Tibial nerve (tissue), 4 donors: ENCODE measurements around the gene AMBP. TPM values are rescaled to one million over a fixed set of nuclear protein-coding genes. Genes with fewer than 3 reads are reported as not detected.

Experiments
- DNase-seq, 2 donors: peaks; one replicate each; pipeline ENCODE4 v3.0.0-alpha.2; 2019; ENCODE audit warnings: low spot score in 2 of 2
- H3K27ac ChIP-seq, 4 donors: fragments of 200-600 bp; sonication (generic) in 3 of 4; one replicate each; pipeline ENCODE4 v1.5.1; 2017 to 2019; ENCODE audit warnings: mild to moderate bottlenecking in 1 of 4
- H3K27me3 ChIP-seq, 2 donors: fragments of 200-600 bp; sonication (generic) in 1 of 2; one replicate each; pipeline versions ENCODE4 v1.5.1 to v1.6.0; 2017 to 2019
- H3K36me3 ChIP-seq, 3 donors: fragments of 200-600 bp; sonication (generic); one replicate each; pipeline ENCODE4 v1.5.1; 2018 to 2019
- H3K4me1 ChIP-seq, 4 donors: fragments of 200-600 bp; sonication (generic) in 3 of 4; one replicate each; pipeline ENCODE4 v1.5.1; 2017 to 2019
- H3K4me3 ChIP-seq, 4 donors: fragments of 200-600 bp; sonication (generic) in 3 of 4; one replicate each; pipeline ENCODE4 v1.5.1; 2017 to 2019; ENCODE audit warnings: mild to moderate bottlenecking in 1 of 4, moderate library complexity in 1 of 4
- H3K9me3 ChIP-seq, 4 donors: fragments of 200-600 bp; sonication (generic) in 3 of 4; one replicate each; pipeline ENCODE4 v1.5.1; 2017 to 2019
- EP300 ChIP-seq, 2 donors: sonication (generic); formaldehyde crosslinking; IDR thresholded peaks; one replicate each; pipeline ENCODE4 v1.6.1; 2017; ENCODE audit warnings: antibody characterized with exemption in 2 of 2, mild to moderate bottlenecking in 1 of 2
- POLR2A ChIP-seq, 2 donors: fragments of 450-650 bp; IDR thresholded peaks; one replicate each; pipeline ENCODE4 v1.6.1; 2017; ENCODE audit warnings: antibody characterized with exemption in 2 of 2, mild to moderate bottlenecking in 2 of 2, moderate library complexity in 2 of 2
- WGBS, 2 donors: methylation state at CpG; one replicate each; pipeline ENCODE4 v1.1.5; 2018; 5-methylcytosine and 5-hydroxymethylcytosine counted together
- total RNA-seq, 4 donors: library from RNA; depleted of rRNA; stranded (reverse); fragments of >200 nt; gene quantifications; one replicate each; pipeline ENCODE4 v1.1.0, GENCODE V29; 2016
- TF ChIP-seq, protein P1 (sequence below), 5 experiments: fragments of 200-600 bp in 3 of 5; fragments of 450-650 bp in 2 of 5; sonication (generic) in 3 of 5; IDR thresholded peaks; one replicate each; pipeline ENCODE4 v1.5.1; 2016 to 2019; ENCODE audit warnings: antibody characterized with exemption in 5 of 5, mild to moderate bottlenecking in 3 of 5, moderate library complexity in 2 of 5

AMBP gene
- total RNA-seq, 4 donors from 2014 or later = not detected

DNA sequence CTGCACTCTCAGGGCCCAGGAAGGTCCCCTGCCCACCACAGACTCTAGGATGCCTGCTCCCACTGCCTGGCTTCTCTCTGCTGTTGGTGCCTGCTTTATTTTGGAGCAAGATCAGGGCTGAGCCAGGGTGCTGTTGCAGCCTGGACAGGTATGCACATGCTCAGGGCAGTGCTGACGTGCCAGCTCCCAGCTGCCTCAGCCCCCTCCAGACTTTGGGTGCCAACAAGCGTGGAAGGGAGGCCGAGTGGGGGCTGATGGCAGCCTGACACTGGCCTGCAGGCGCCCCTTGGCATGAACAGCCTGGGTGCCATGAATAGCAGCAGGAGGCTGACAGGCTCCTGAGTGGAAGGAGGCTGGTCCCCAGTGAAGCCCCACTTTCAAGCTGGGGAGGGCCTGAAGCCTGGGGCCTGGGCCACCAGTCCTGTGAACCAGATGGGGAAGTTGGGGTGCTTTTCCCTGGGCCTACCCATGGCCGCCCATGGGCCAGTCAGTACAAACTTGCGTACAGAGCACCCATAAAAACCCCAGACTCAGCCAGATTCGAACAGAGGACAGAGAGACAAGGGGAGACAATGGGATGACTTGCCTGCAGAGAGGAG is 6.8 kb downstream of the AMBP start:
- H3K4me1 ChIP-seq = peaks cover 0 to 4% (median 0%) of the 10 kb centered on the region in 4 donors
- WGBS, 2 donors = 92 to 93% methylated on average over 3 to 7 of the region's 7 CpGs
- no peak overlapping the region for H3K27ac ChIP-seq
- peaks cover 0 to 6% of the 10 kb centered on the region in 2 donors for H3K27me3 ChIP-seq
- DNase-seq = no peak
- TF ChIP-seq POLR2A (IDR thresholded peaks at IDR 0.05) = no peak
- TF ChIP-seq, protein P1, sequence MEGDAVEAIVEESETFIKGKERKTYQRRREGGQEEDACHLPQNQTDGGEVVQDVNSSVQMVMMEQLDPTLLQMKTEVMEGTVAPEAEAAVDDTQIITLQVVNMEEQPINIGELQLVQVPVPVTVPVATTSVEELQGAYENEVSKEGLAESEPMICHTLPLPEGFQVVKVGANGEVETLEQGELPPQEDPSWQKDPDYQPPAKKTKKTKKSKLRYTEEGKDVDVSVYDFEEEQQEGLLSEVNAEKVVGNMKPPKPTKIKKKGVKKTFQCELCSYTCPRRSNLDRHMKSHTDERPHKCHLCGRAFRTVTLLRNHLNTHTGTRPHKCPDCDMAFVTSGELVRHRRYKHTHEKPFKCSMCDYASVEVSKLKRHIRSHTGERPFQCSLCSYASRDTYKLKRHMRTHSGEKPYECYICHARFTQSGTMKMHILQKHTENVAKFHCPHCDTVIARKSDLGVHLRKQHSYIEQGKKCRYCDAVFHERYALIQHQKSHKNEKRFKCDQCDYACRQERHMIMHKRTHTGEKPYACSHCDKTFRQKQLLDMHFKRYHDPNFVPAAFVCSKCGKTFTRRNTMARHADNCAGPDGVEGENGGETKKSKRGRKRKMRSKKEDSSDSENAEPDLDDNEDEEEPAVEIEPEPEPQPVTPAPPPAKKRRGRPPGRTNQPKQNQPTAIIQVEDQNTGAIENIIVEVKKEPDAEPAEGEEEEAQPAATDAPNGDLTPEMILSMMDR (IDR thresholded peaks at IDR 0.05) = no peak
- no peak for TF ChIP-seq EP300 (IDR thresholded peaks at IDR 0.05)
- peaks cover 0 to 4% (median 0%) of the 10 kb centered on the region in 4 donors for H3K9me3 ChIP-seq
- no peak overlapping the region for H3K4me3 ChIP-seq
- H3K36me3 ChIP-seq = no peaks in the 10 kb centered on the region

DNA sequence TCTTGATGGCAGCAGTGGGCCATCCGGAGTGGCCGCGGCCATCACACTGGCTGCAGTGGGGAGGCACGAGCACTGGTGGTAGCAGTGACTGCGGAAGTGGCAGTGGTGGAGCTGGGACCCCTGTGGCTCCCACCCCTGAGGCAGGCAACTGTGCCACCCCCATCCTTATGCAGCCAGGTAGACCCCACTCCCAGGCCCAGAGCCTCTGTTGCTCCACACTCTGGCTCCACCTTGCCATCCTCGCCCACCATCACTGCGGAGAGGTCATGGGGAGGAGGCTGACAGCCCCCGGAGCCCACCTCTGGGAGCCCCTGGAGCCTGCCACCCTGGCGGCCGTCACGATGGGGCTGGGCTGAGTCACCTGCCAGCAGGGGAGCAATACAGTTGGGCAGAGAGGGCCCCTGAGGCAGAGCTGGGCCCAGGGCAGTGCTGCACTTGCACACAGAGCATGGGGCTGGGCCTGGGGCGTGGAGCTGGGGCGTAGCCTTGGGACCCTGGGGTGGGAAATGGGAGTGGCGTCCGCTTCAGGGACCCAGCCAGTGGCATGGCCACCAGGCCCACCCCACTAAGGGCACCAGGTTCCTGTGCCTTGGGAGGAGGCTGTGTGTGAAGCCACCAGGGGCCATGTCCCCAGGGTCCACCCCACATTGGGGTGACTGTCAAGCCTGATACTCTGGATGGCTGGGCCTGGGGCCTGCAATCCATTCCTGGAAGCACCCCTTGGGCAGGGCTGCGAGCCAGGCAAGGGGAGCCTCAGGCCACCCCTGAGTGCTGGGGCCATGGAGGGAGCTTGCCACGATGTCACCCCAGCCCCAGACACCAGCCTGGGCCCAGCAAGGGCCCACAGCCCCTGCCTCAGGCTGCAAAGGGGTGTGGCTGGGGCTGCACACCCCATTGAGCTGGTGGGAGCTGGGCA is 7.7 kb downstream of the AMBP start:
- no peak for DNase-seq
- Histone ChIP-seq H3K4me1 (peaks cover 0 to 4% (median 0%) of the 10 kb centered on the region in 4 donors), H3K27me3 (peaks cover 0 to 4% of the 10 kb centered on the region in 2 donors), H3K27ac (no peak overlapping the region), H3K9me3 (peaks cover 0 to 6% (median 0%) of the 10 kb centered on the region in 4 donors), H3K36me3 (no peaks in the 10 kb centered on the region), H3K4me3 (no peak overlapping the region)
- TF ChIP-seq POLR2A (IDR thresholded peaks at IDR 0.05) = no peak
- TF ChIP-seq, protein P1 (IDR thresholded peaks at IDR 0.05) = no peak
- TF ChIP-seq EP300 (IDR thresholded peaks at IDR 0.05) = no peak
- 80 to 84% methylated on average over 14 to 15 of the region's 17 CpGs for WGBS, 2 donors

DNA sequence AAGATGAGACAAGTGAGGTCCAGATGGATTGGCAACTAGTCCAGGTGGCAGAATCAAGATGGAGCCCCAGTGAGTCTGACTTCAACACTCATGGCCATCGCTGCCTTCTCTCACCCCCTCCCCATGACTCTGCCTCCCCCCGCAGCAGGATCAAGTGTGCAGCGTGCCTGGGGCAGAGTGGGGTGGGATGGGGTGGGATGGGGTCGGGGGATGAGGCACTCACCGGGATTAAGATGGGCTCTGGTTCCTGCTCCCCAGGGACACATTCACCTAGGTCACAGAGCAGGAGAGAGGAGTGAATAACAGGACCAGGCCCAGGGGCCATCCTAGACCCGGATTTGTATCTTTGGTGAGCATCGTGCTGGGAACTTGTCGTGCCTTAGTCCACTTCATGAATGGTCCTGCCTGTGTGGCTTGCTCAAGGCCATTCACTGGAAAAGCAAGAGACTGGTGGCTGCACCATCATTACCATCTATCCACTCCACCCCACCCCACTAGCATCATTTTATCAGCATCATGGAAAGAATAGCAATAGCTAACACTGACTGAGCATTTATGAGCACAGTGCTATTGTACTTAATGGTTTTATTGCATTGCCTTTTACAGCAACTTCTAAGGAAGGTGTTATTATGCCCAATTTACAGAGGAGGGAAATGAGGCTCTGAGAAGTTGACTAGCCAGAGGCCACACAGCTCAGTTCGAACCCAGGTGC is 8.5 kb downstream of the AMBP start:
- TF ChIP-seq POLR2A (IDR thresholded peaks at IDR 0.05) (no peak), EP300 (IDR thresholded peaks at IDR 0.05) (no peak)
- TF ChIP-seq, protein P1 (IDR thresholded peaks at IDR 0.05) = no peak
- no peaks in the 10 kb centered on the region for H3K36me3 ChIP-seq
- H3K27ac ChIP-seq = no peak overlapping the region
- no peak overlapping the region for H3K4me3 ChIP-seq
- no peaks in the 10 kb centered on the region for H3K27me3 ChIP-seq
- H3K9me3 ChIP-seq = peaks cover 0 to 10% (median 0%) of the 10 kb centered on the region in 4 donors
- H3K4me1 ChIP-seq = peaks cover 0 to 4% (median 0%) of the 10 kb centered on the region in 4 donors
- WGBS, 2 donors = 63 to 73% methylated on average over 6 to 9 of the region's 9 CpGs
- DNase-seq = no peak

DNA sequence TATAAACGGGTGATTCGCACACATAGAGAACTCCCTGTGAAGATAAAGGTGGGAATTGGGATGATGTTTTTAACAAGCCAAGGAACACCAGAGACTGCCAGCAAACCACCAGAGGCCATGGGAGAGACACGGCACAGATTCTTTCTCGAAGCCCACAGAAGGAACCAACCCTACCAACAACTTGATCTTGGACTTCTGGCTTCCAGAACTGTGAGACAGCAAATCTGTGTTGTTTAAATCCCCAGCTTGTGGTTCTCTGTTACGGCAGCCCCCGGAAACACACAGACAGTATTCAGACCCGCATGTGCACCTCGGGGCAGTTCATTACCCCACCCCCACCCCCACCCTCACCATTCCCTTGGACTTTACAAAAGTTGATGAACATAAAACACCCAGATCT is 12.8 kb downstream of the AMBP start:
- 74 to 79% methylated on average over 8 of the region's 8 CpGs for WGBS, 2 donors
- Histone ChIP-seq H3K9me3 (peaks cover 0 to 24% (median 0%) of the 10 kb centered on the region in 4 donors), H3K4me1 (no peaks in the 10 kb centered on the region), H3K4me3 (no peak overlapping the region), H3K27ac (no peak overlapping the region), H3K27me3 (no peaks in the 10 kb centered on the region), H3K36me3 (no peaks in the 10 kb centered on the region)
- no peak for DNase-seq
- TF ChIP-seq POLR2A (IDR thresholded peaks at IDR 0.05) (no peak), EP300 (IDR thresholded peaks at IDR 0.05) (no peak)
- TF ChIP-seq, protein P1 (IDR thresholded peaks at IDR 0.05) = no peak
